ENCODE measurements around the gene OXA1L.
"Not testable (repeated sequence)": the region's sequence is repeated elsewhere in the genome, so short reads cannot be mapped to it uniquely, and the experiment has no call there.

The OXA1L gene

GRCh38 chr14:22766457-22767322, at the start of gene OXA1L:
Gene OXA1L, plus strand, starts transcription at chr14:22766688. Its CDS starts 14 bp downstream, at chr14:22766702.
- peak; percentile 96 for DNase-seq

GRCh38 chr14:22718091-22718490, 48.4 kb upstream of the OXA1L start:
- DNase-seq = no peak

GRCh38 chr14:22721213-22721612, 45.3 kb upstream of the OXA1L start:
- DNase-seq = no peak

GRCh38 chr14:22723815-22724214, 42.7 kb upstream of the OXA1L start:
- DNase-seq = no peak

DNA sequence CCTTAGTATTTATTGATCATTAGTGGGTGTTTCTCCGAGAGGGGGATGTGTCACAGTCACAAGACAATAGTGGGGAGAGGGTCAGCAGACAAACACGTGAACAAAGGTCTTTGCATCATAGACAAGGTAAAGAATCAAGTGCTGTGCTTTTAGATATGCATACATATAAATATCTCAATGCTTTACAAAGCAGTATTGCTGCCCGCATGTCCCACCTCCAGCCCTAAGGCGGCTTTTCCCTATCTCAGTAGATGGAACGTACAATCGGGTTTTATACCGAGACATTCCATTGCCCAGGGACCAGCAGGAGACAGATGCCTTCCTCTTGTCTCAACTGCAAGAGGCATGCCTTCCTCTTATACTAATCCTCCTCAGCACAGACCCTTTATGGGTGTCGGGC, 41.6 kb upstream of the OXA1L start:
- not testable (repeated sequence) for DNase-seq

DNA sequence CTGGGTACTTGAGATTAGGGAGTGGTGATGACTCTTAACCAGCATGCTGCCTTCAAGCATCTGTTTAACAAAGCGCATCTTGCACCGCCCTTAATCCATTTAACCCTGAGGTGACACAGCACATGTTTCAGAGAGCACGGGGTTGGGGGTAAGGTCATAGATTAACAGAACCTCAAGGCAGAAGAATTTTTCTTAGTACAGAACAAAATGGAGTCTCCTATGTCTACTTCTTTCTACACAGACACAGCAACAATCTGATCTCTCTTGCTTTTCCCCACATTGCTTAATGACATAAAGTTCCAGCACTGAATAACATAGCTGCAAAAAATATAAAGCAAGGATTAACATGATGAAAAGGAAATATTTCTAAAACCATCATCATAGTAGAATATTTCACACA, 41.1 kb upstream of the OXA1L start:
- not testable (repeated sequence) for DNase-seq

DNA sequence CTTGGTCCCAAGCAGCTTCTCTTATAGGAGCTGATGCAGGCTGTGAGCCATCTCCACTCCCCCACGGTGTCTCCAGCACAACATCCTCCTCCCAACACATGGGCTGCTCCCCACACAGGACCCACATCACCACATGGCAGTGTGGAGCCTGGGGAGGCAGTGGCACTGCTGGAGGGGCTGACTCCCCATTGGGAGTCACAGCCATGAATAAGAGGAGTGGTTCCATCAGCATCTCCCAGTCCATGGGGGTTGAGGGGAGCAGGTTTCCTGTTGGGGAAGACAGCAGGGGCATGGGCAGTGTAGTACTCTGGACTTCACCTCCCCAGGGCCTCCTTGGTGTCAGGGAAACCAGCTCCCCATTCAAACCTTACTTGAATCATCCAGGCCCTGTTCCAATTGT, 40.5 kb upstream of the OXA1L start:
- no peak for DNase-seq

GRCh38 chr14:22732062-22732461, 34.4 kb upstream of the OXA1L start:
- DNase-seq = not testable (repeated sequence)

- no peak for DNase-seq
Measured at GRCh38 chr14:22733829-22734228, 32.7 kb upstream of the OXA1L start.

DNA sequence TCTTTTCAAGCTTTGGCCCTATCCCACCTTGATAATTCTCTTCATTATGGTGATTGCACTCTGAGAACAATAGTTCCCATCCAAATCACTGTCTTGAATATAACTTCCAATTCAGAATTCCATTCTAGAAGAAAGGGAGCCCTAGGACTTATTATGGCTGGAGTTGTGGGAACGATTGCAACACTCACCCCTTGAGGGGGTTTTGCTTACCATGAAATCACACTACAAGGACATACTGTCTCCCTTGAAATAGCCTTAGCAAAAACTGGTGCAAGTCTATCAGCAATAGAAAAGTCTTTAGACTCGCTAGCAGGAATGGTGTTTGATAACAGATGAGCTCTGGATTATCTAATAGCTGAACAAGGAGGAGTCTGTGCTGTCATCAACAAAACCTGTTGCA, 31.4 kb upstream of the OXA1L start:
- no peak for DNase-seq

- DNase-seq = not testable (repeated sequence)
Measured at GRCh38 chr14:22736384-22736783, 30.1 kb upstream of the OXA1L start.

GRCh38 chr14:22737052-22737451, 29.4 kb upstream of the OXA1L start:
- no peak for DNase-seq

DNA sequence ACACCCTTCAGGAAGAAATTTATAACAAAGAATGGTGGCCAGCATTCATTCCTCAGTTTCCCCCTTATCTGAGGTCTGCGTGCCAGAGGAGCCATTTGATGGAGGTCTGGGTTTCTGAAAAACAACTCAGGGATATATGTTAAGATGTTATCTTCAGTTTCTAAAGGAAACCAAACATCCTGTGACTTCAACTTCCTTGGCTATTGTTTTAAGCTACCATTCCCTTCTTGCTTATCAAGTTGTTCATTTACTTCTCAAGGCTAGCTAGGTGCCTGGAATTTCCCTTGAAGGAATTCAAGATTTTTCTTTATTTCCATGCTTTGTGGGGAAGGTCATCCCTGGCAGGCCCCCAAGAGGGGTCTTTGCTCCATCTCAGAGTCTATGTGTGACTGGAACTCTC, 27.1 kb upstream of the OXA1L start:
- no peak for DNase-seq

- DNase-seq = no peak
Measured at GRCh38 chr14:22740020-22740419, 26.5 kb upstream of the OXA1L start.

DNA sequence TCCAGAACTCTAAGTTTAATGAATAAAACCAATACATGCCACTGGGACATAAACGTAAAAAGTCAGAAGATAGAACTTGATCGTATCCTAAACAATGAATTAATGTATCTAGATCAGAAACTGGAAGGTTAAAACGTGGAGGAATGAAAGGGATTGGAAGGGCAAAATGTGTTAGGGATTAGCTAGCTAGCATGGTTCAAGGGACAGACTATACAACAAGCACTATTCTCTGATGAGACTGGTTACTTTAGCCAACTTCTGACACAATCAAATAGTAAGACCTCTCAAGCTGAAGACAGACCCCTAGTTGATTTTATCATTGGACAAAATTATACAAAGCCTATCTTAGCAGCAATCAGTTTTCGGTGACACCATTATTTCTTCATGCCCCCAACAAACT, 18.7 kb upstream of the OXA1L start:
- no peak for DNase-seq

- DNase-seq = no peak
Measured at GRCh38 chr14:22748206-22748605, 18.3 kb upstream of the OXA1L start.

DNA sequence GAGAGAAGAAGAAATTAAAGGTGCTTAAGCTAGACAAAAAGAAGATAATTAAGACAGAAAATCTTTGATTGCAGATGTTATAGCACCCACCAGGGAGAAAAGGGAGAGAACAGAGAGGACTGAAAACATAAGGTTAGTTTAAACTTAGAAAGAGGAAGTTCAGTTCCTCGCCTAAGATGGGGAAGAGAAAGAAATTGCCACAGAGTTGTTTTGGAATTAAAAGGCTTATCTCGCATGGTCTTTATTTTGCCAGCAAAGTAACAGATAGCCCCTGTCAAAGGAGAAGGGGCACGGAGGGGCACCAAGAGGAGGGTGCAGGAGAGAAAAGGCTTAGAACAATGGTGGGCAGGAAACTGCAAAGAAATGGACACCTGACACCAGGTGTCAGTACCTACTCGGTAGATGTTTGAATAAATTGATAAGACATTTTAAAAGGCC, 17.8 kb upstream of the OXA1L start:
- no peak for DNase-seq

DNA sequence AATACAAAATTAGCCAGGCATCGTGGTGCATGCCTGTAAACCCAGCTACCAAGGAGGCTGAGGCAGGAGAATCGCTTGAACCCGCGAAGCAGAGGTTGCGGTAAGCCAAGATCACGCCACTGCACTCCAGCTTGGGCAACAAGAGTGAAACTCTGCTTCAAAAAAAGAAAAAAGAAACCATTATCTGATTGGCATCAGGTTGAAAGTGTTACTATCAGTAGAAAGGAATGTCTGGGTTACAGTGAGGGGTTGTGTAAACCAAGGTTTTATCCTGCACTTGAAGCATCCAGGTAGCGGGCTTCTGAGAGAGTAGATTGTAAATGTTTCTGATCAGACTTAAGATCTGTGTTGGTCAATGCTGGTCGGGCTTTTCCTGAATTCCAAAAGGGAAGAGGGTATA, 14.1 kb upstream of the OXA1L start:
- no peak for DNase-seq

GRCh38 chr14:22753586-22753985, 12.9 kb upstream of the OXA1L start:
- DNase-seq = no peak

- not testable (repeated sequence) for DNase-seq
Measured at GRCh38 chr14:22757972-22758650, 8.4 kb upstream of the OXA1L start.

DNA sequence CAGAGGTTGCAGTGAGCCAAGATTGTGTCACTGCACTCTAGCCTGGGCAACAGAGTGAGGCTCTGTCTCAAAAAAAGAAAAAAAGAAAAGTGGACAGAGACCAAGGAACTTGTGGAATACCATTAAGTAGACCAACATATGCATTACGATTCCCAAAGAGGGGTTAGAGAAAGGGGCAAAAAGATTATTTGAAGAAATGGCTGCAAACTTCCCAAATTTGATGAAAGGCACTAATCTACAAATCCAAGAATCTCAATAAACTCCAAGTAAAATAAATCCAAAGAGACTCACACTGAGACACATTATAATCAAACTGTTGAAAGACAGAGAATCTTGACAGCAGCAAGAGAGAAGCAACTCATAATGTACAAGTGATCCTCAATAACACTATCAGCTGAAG, 4.8 kb upstream of the OXA1L start:
- no peak for DNase-seq

GRCh38 chr14:22764382-22764781, 2.1 kb upstream of the OXA1L start:
- DNase-seq = no peak

DNA sequence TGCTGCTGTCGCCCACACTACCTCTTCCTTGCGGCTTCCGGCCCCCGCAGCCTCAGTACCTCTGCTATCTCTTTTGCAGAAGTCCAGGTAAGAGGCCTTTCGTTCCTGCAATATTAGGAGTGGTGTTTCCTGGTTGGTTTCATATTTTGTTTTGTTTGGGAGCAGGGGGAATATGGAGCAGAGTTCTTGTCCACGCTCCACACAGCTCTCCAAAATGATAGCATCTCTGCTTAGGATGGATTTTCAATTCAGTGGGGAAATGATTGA, 768 bp downstream of the OXA1L start:
- DNase-seq = no peak

DNA sequence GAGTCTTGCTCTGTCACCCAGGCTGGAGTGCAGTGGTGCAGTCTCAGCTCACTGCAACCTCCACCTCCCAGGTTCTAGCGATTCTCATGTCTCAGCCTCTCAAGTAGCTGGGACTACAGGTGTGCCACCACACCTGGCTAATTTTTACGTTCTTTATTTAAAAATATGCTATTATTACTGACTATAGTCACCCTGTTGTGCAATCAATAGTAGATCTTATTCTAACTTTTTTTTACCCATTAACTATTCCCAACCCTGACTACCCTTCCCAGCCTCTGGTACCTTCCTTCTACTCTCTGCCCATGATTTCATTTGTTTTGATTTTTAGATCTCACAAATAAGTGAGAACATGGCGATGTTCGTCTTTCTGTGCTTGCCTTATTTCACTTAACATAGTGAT, 2.5 kb downstream of the OXA1L start:
- no peak for DNase-seq

GRCh38 chr14:22769369-22769768, 2.9 kb downstream of the OXA1L start:
- DNase-seq = no peak

Measured in left hindlimb (tissue), 1 donor.